B cell (primary cell): ENCODE results near the gene VAV2. TPM values are rescaled to one million over a fixed set of nuclear protein-coding genes. Genes with fewer than 3 reads are reported as not detected.
"Not testable (repeated sequence)": the region's sequence is repeated elsewhere in the genome, so short reads cannot be mapped to it uniquely, and the experiment has no call there.

Experiments
- ATAC-seq: fragments of 200-7000 bp; cut with Tn5 transposase; one replicate; pipeline ENCODE4 v1.10.0; 2021; ENCODE audit warnings: low read depth, mild to moderate bottlenecking, moderate number of reproducible peaks, moderate library complexity
- CTCF ChIA-PET: fragments of 350-600 bp; sonication (Branson Sonifier 250); formaldehyde crosslinking; loops from one replicate; lab custom pipeline; 2021; ENCODE audit warnings: antibody characterized with exemption, inconsistent platforms; lab: Charles Lee
- POLR2A ChIA-PET: fragments of 350-600 bp; sonication (Branson Sonifier 250); formaldehyde crosslinking; loops from one replicate; lab custom pipeline; 2021; ENCODE audit warnings: antibody characterized with exemption; lab: Charles Lee
- DNase-seq: peaks from one replicate; pipeline ENCODE4 v3.0.0; 2013
- H2AFZ ChIP-seq: 2 replicates; pipeline ENCODE4 v1.6.1; 2012; ENCODE audit warnings: mild to moderate bottlenecking, low read depth, low read length; ENCODE audit not compliant: insufficient read depth, poor library complexity, severe bottlenecking
- H3K27ac ChIP-seq, 2 donors: 1 replicate in 1 of 2; 2 replicates in 1 of 2; pipeline ENCODE4 v1.5.1; 2012 to 2013; ENCODE audit warnings: low read length in 2 of 2, mild to moderate bottlenecking in 2 of 2, moderate library complexity in 1 of 2
- H3K27me3 ChIP-seq, 4 experiments: fragments of 200-600 bp in 1 of 4; sonication (generic) in 1 of 4; replicated peaks in 1 of 4; 1 replicate in 2 of 4; 2 replicates in 2 of 4; pipeline versions ENCODE4 v1.6.1 to v1.7.0; 2013 to 2016; ENCODE audit warnings: low read length in 3 of 4, mild to moderate bottlenecking in 2 of 4, mixed read lengths in 1 of 4, moderate library complexity in 1 of 4; ENCODE audit not compliant: insufficient read depth in 4 of 4, control insufficient read depth in 3 of 4; ENCODE audit errors: control extremely low read depth in 1 of 4
- H3K36me3 ChIP-seq, 2 experiments: replicated peaks in 1 of 2; 1 replicate in 1 of 2; 2 replicates in 1 of 2; pipeline versions ENCODE4 v1.6.1 to v1.7.1; 2013; ENCODE audit warnings: low read length in 1 of 2; ENCODE audit not compliant: insufficient read depth in 2 of 2, control insufficient read depth in 1 of 2; ENCODE audit errors: control extremely low read depth in 1 of 2, extremely low read depth in 1 of 2
- H3K4me1 ChIP-seq, 2 donors: fragments of 200-600 bp in 1 of 2; sonication (generic) in 1 of 2; 1 replicate in 1 of 2; 2 replicates in 1 of 2; pipeline versions ENCODE4 v1.5.1 to v1.6.1; 2013 to 2017; ENCODE audit warnings: low read length in 2 of 2; ENCODE audit not compliant: control insufficient read depth in 2 of 2, insufficient read depth in 2 of 2
- H3K4me2 ChIP-seq: replicated peaks from 2 replicates; pipeline ENCODE3; 2012; ENCODE audit warnings: mild to moderate bottlenecking, low read depth, low read length; ENCODE audit not compliant: poor library complexity, severe bottlenecking
- H3K4me3 ChIP-seq, 5 experiments: fragments of 200-600 bp in 1 of 5; sonication (generic) in 1 of 5; 1 replicate in 3 of 5; 2 replicates in 2 of 5; pipeline versions ENCODE4 v1.5.1 to v1.7.0; 2011 to 2016; ENCODE audit warnings: low read length in 4 of 5, mild to moderate bottlenecking in 4 of 5, low read depth in 2 of 5, control low read depth in 1 of 5, moderate library complexity in 1 of 5; ENCODE audit not compliant: insufficient read depth in 1 of 5; ENCODE audit errors: control extremely low read depth in 1 of 5, extremely low read depth in 1 of 5
- H3K79me2 ChIP-seq: fragments of 200-600 bp; sonication (generic); one replicate; pipeline ENCODE4 v1.6.0; 2016; ENCODE audit warnings: low read length; ENCODE audit not compliant: control insufficient read depth, insufficient read depth
- H3K9ac ChIP-seq: fragments of 200-600 bp; sonication (generic); 2 replicates; pipeline ENCODE4 v1.6.1; 2017; ENCODE audit warnings: mild to moderate bottlenecking, low read length, moderate library complexity
- H3K9me3 ChIP-seq, 3 donors: one replicate each; pipeline versions ENCODE4 v1.6.1 to v1.7.1; 2013; ENCODE audit warnings: low read length in 2 of 3; ENCODE audit not compliant: control insufficient read depth in 2 of 3, insufficient read depth in 1 of 3; ENCODE audit errors: control extremely low read depth in 1 of 3
- H4K20me1 ChIP-seq: 2 replicates; pipeline ENCODE4 v1.6.0; 2012; ENCODE audit warnings: mild to moderate bottlenecking, low read length; ENCODE audit not compliant: insufficient read depth, control insufficient read depth, poor library complexity, severe bottlenecking
- H3K27ac Mint-ChIP-seq: one replicate; pipeline ENCODE4 v1.8.0; 2021; ENCODE audit warnings: mixed read lengths
- H3K27me3 Mint-ChIP-seq: one replicate; pipeline ENCODE4 v1.8.0; 2021; ENCODE audit warnings: mixed read lengths
- H3K4me1 Mint-ChIP-seq: one replicate; pipeline ENCODE4 v1.8.0; 2021; ENCODE audit warnings: mixed read lengths
- H3K4me3 Mint-ChIP-seq: one replicate; pipeline ENCODE4 v1.8.0; 2021; ENCODE audit warnings: mixed read lengths
- H3K9me3 Mint-ChIP-seq: one replicate; pipeline ENCODE4 v1.8.0; 2022; ENCODE audit warnings: mixed read lengths; ENCODE audit not compliant: insufficient read depth
- CTCF ChIP-seq: fragments of 200-600 bp; IDR thresholded peaks from one replicate; pipeline ENCODE4 v1.8.0; 2022; ENCODE audit warnings: antibody characterized with exemption, mild to moderate bottlenecking
- EZH2 ChIP-seq: IDR thresholded peaks from 2 replicates; pipeline ENCODE4 v1.6.1; 2012; ENCODE audit warnings: borderline replicate concordance, low read depth, mild to moderate bottlenecking, moderate library complexity, low read length; ENCODE audit not compliant: insufficient read depth, poor library complexity, severe bottlenecking
- WGBS: methylation state at CpG from one replicate; pipeline ENCODE4 v1.1.5; 2013; ENCODE audit warnings: missing lambda C conversion rate; ENCODE audit not compliant: insufficient coverage; 5-methylcytosine and 5-hydroxymethylcytosine counted together
- intact Hi-C: fragments of 100-400 bp; cut with micrococcal nuclease; formaldehyde crosslinking; loops from one replicate; pipeline ENCODE4 v1.10.0; 2022
- polyA plus RNA-seq: library from polyadenylated mRNA; depleted of rRNA; stranded (reverse); fragments of >200 nt; gene quantifications from 2 replicates; pipeline ENCODE4 v1.2.3, GENCODE V29; 2012
- total RNA-seq, 2 donors: library from RNA; stranded (reverse); fragments of 120-200 nt in 1 of 2; gene quantifications; 1 replicate in 1 of 2; 2 replicates in 1 of 2; pipeline versions ENCODE4 v1.2.3 to v1.2.4, GENCODE V29; 2013 to 2022

Gene VAV2
- total and polyA plus RNA-seq, 2 donors (not counting 1 experiment from before 2014, with no cell fraction given): 34.4 to 128 TPM

- TF ChIP-seq CTCF (no peak), EZH2 (no peak)
- no peak overlapping the region for H3K27ac ChIP-seq
- intact Hi-C loops: no loop called here
- ATAC-seq: no peak
- Mint-ChIP-seq H3K4me3 (no peak overlapping the region), H3K27ac (no peak overlapping the region), H3K27me3 (no peaks in the 10 kb centered on the region), H3K4me1 (no peaks in the 10 kb centered on the region), H3K9me3 (peaks cover 2% of the 10 kb centered on the region)
- H2AFZ ChIP-seq: no peak overlapping the region
- DNase-seq: no peak
- H3K9ac ChIP-seq: no peak overlapping the region
- H3K4me2 ChIP-seq: no peak overlapping the region
- H3K36me3 ChIP-seq: peaks cover 13 to 86% of the 10 kb centered on the region in 2 experiments
- H3K79me2 ChIP-seq: no peaks in the 10 kb centered on the region
- H3K4me1 ChIP-seq: no peaks in the 10 kb centered on the region
- 100% methylated on average over 1 of the region's 1 CpG for WGBS
- H3K9me3 ChIP-seq: peaks cover 0 to 21% (median 15%) of the 10 kb centered on the region in 3 donors
- no peak overlapping the region for H3K4me3 ChIP-seq
- peaks cover 27% of the 10 kb centered on the region for H4K20me1 ChIP-seq
- H3K27me3 ChIP-seq: no peaks in the 10 kb centered on the region
- CTCF ChIA-PET: interaction anchor here (1.9 to 2.8 kb wide), 2 partner anchors 14 to 25 kb away, joined by 5 to 10 read pairs; no protein-coding TSS in a partner anchor
- POLR2A ChIA-PET: no interaction called here
These were observed 224.5 kb downstream of the VAV2 start for GRCh38 chr9:133767625-133768024.

- Mint-ChIP-seq H3K9me3 (peaks cover 2% of the 10 kb centered on the region), H3K4me1 (no peaks in the 10 kb centered on the region), H3K27me3 (no peaks in the 10 kb centered on the region), H3K27ac (no peak overlapping the region), H3K4me3 (no peak overlapping the region)
- no peak overlapping the region for H3K4me2 ChIP-seq
- DNase-seq: no peak
- peaks cover 0 to 21% (median 15%) of the 10 kb centered on the region in 3 donors for H3K9me3 ChIP-seq
- TF ChIP-seq CTCF: no peak
- TF ChIP-seq EZH2: no peak
- no peaks in the 10 kb centered on the region for H3K79me2 ChIP-seq
- H3K36me3 ChIP-seq: peaks cover 13 to 85% of the 10 kb centered on the region in 2 experiments
- no peaks in the 10 kb centered on the region for H3K27me3 ChIP-seq
- no CpG with 5 or more reads among the region's 1 CpG for WGBS
- intact Hi-C loops: no loop called here
- ChIA-PET CTCF (interaction anchor here (1.9 to 2.8 kb wide), 2 partner anchors 15 to 24 kb away, joined by 5 to 10 read pairs; no protein-coding TSS in a partner anchor), POLR2A (no interaction called here)
- no peak overlapping the region for H3K27ac ChIP-seq
- no peak overlapping the region for H2AFZ ChIP-seq
- H4K20me1 ChIP-seq: peaks cover 21% of the 10 kb centered on the region
- H3K4me1 ChIP-seq: no peaks in the 10 kb centered on the region
- no peak overlapping the region for H3K4me3 ChIP-seq
- ATAC-seq: no peak
- H3K9ac ChIP-seq: no peak overlapping the region
These were observed 225.1 kb downstream of the VAV2 start for GRCh38 chr9:133767008-133767407.

DNA sequence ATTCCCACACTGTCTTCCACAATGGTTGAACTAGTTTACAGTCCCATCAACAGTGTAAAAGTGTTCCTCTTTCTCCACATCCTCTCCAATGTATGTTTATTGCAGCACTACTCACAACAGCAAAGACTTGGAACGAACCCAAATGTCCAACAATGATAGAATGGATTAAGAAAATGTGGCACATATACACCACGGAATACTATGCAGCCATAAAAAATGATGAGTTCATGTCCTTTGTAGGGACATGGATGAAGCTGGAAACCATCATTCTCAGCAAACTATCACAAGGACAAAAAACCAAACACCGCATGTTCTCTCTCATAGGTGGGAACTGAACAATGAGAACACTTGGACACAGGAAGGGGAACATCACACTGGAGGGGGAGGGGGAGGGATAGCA lies 225.9 kb downstream of the VAV2 start:
- H3K79me2 ChIP-seq, H3K4me3 Mint-ChIP-seq, H2AFZ ChIP-seq, H3K27me3 ChIP-seq, H3K4me1 ChIP-seq, H3K4me3 ChIP-seq, H3K27ac Mint-ChIP-seq, intact Hi-C loops, H3K9me3 Mint-ChIP-seq, H3K9ac ChIP-seq, POLR2A ChIA-PET, H3K4me1 Mint-ChIP-seq, H3K4me2 ChIP-seq, ATAC-seq, DNase-seq, H3K27me3 Mint-ChIP-seq, H3K27ac ChIP-seq: not testable (repeated sequence)
- CTCF ChIA-PET: interaction anchor here (1.9 kb wide), 1 partner anchor 24 kb away, joined by 5 read pairs; no protein-coding TSS in a partner anchor
- Histone ChIP-seq H3K9me3 (peaks cover 0 to 21% (median 15%) of the 10 kb centered on the region in 3 donors), H3K36me3 (peaks cover 13 to 84% of the 10 kb centered on the region in 2 experiments), H4K20me1 (peaks cover 14% of the 10 kb centered on the region)
- WGBS: no CpG with 5 or more reads among the region's 3 CpGs
